Spleen (tissue), 11 donors: Measurements from ENCODE around the gene ZBTB7C. TPM values are rescaled to one million over a fixed set of nuclear protein-coding genes. Genes with fewer than 3 reads are reported as not detected.

Experiments used
- DNase-seq: peaks from one replicate; pipeline ENCODE4 v3.0.0-alpha.2; 2020
- H3K27ac ChIP-seq, 8 donors: fragments of 200-600 bp; sonication (generic) in 7 of 8; 1 replicate in 4 of 8; 2 replicates in 4 of 8; pipeline versions ENCODE4 v1.5.0 to v1.8.0; 2016 to 2021; ENCODE audit warnings: inconsistent platforms in 4 of 8, mild to moderate bottlenecking in 4 of 8, moderate library complexity in 1 of 8
- H3K27me3 ChIP-seq, 7 donors: fragments of 200-600 bp; sonication (generic) in 6 of 7; replicated peaks in 1 of 7; 1 replicate in 4 of 7; 2 replicates in 3 of 7; pipeline versions ENCODE4 v1.5.0 to v1.8.0; 2016 to 2021; ENCODE audit warnings: inconsistent platforms in 3 of 7, mild to moderate bottlenecking in 1 of 7
- H3K36me3 ChIP-seq, 6 donors: fragments of 200-600 bp; sonication (generic) in 5 of 6; 1 replicate in 4 of 6; 2 replicates in 2 of 6; pipeline versions ENCODE4 v1.5.0 to v1.8.0; 2016 to 2021; ENCODE audit warnings: inconsistent platforms in 2 of 6
- H3K4me1 ChIP-seq, 6 donors: fragments of 200-600 bp; sonication (generic) in 5 of 6; 1 replicate in 3 of 6; 2 replicates in 3 of 6; pipeline versions ENCODE4 v1.5.0 to v1.8.0; 2016 to 2021; ENCODE audit warnings: inconsistent platforms in 3 of 6
- H3K4me3 ChIP-seq, 8 donors: fragments of 200-600 bp; sonication (generic) in 7 of 8; 1 replicate in 4 of 8; 2 replicates in 4 of 8; pipeline versions ENCODE4 v1.5.0 to v1.8.0; 2016 to 2021; ENCODE audit warnings: inconsistent platforms in 4 of 8, mild to moderate bottlenecking in 4 of 8, moderate library complexity in 2 of 8
- H3K9me3 ChIP-seq, 8 donors: fragments of 200-600 bp; sonication (generic) in 7 of 8; 1 replicate in 4 of 8; 2 replicates in 4 of 8; pipeline versions ENCODE4 v1.5.0 to v1.8.0; 2016 to 2021; ENCODE audit warnings: inconsistent platforms in 4 of 8
- CTCF ChIP-seq, 11 experiments: fragments of 200-600 bp in 7 of 11; fragments of 450-650 bp in 4 of 11; sonication (generic) in 4 of 11; IDR thresholded peaks in 8 of 11; conservative IDR thresholded peaks in 3 of 11; 1 replicate in 7 of 11; 2 replicates in 4 of 11; pipeline versions ENCODE4 v1.4.0 to v1.8.0; 2016 to 2021; ENCODE audit warnings: antibody characterized with exemption in 11 of 11, inconsistent platforms in 4 of 11, mild to moderate bottlenecking in 1 of 11
- POLR2A ChIP-seq, 3 donors: fragments of 450-650 bp; IDR thresholded peaks; one replicate each; pipeline ENCODE4 v1.5.1; 2017; ENCODE audit warnings: antibody characterized with exemption in 3 of 3, mild to moderate bottlenecking in 1 of 3
- POLR2AphosphoS5 ChIP-seq, 3 donors: sonication (generic); formaldehyde crosslinking; IDR thresholded peaks; one replicate each; pipeline ENCODE4 v1.5.1; 2017; ENCODE audit warnings: antibody characterized with exemption in 3 of 3
- WGBS, 5 donors: extraction: QIAGEN DNeasy Blood & Tissue Kit in 3 of 5; methylation state at CpG; one replicate each; pipeline versions ENCODE4 v1.1.5 to v1.1.7; 2013 to 2018; 5-methylcytosine and 5-hydroxymethylcytosine counted together
- intact Hi-C: fragments of 100-400 bp; cut with DNase I; formaldehyde crosslinking; loops from one replicate; pipeline ENCODE4 v1.15.0; 2023; ENCODE audit warnings: low total_unique reads
- polyA plus RNA-seq, 3 donors: library from polyadenylated mRNA; stranded (reverse); fragments of 200-250 nt; gene quantifications; one replicate each; pipeline ENCODE4 v1.2.1, GENCODE V29; 2013
- total RNA-seq, 7 donors: library from RNA; depleted of rRNA in 3 of 7; stranded (reverse); fragments of >200 nt in 3 of 7; fragmentation: NEBNext Ultra II Directional in 4 of 7; extraction: Animal tissue kit (Norgen Biotek cat#: 25700) in 4 of 7; gene quantifications; one replicate each; pipeline versions ENCODE4 v1.1.0 to v1.2.1, GENCODE V29; 2016 to 2021
- donor health status: healthy with polysubstance abuse.
- donor health status: DM: no; HTN: no; CAD: no; lungs with moderate emphysema.
- donor health status: DM: no; HTN: no; CAD: no.
- donor health status: Bipolar disorder and iron deficiency.
- donor health status: healthy.
- donor health status: DM: no; HTN: no; CAD: no.
- donor health status: DM: yes; HTN: yes; CAD: no.

The ZBTB7C gene
- total and polyA plus RNA-seq, 10 donors: 1.00 to 64.2 (median 18.8) TPM

GRCh38 chr18:47999801-48000248 is 409.4 kb downstream of the ZBTB7C start:
- Histone ChIP-seq H3K27ac (peak overlapping the region in 1 of 8 donors; percentile 54), H3K27me3 (no peaks in the 10 kb centered on the region), H3K4me3 (no peak overlapping the region), H3K36me3 (no peaks in the 10 kb centered on the region), H3K4me1 (peaks cover 0 to 23% (median 7%) of the 10 kb centered on the region in 6 donors), H3K9me3 (peaks cover 0 to 16% (median 11%) of the 10 kb centered on the region in 8 donors)
- intact Hi-C loops: no loop called here
- TF ChIP-seq CTCF (IDR thresholded peaks at IDR 0.05 in 8 of 11, conservative IDR thresholded peaks at IDR 0.05 in 3 of 11): no peak
- TF ChIP-seq POLR2A (IDR thresholded peaks at IDR 0.05): no peak
- TF ChIP-seq POLR2AphosphoS5 (IDR thresholded peaks at IDR 0.05): no peak
- no peak for DNase-seq
- WGBS, 5 donors: 21 to 31% (median 23%) methylated on average over 4 of the region's 4 CpGs

GRCh38 chr18:47997338-47997780 is 411.8 kb downstream of the ZBTB7C start:
- Histone ChIP-seq H3K27ac (no peak overlapping the region), H3K27me3 (no peaks in the 10 kb centered on the region), H3K4me1 (peaks cover 0 to 6% (median 0%) of the 10 kb centered on the region in 6 donors), H3K36me3 (no peaks in the 10 kb centered on the region), H3K9me3 (peaks cover 0 to 16% (median 11%) of the 10 kb centered on the region in 8 donors), H3K4me3 (no peak overlapping the region)
- TF ChIP-seq POLR2A (IDR thresholded peaks at IDR 0.05) (no peak), CTCF (IDR thresholded peaks at IDR 0.05 in 8 of 11, conservative IDR thresholded peaks at IDR 0.05 in 3 of 11) (peak in 4 of 11 experiments; percentile 8 to 32 (median 21))
- 69 to 77% (median 76%) methylated on average over 5 of the region's 5 CpGs for WGBS, 5 donors
- no peak for DNase-seq
- intact Hi-C loops: no loop called here

- Histone ChIP-seq H3K4me3 (no peak overlapping the region), H3K27me3 (peaks cover 0 to 12% (median 0%) of the 10 kb centered on the region in 7 donors), H3K27ac (no peak overlapping the region), H3K9me3 (peaks cover 0 to 16% (median 11%) of the 10 kb centered on the region in 8 donors), H3K36me3 (no peaks in the 10 kb centered on the region), H3K4me1 (peaks cover 0 to 6% (median 0%) of the 10 kb centered on the region in 6 donors)
- intact Hi-C loops: no loop called here
- no peak for DNase-seq
- WGBS, 5 donors: 38 to 69% (median 58%) methylated on average over 3 of the region's 3 CpGs
- TF ChIP-seq POLR2AphosphoS5 (IDR thresholded peaks at IDR 0.05): no peak
- no peak for TF ChIP-seq CTCF (IDR thresholded peaks at IDR 0.05 in 8 of 11, conservative IDR thresholded peaks at IDR 0.05 in 3 of 11)
- TF ChIP-seq POLR2A (IDR thresholded peaks at IDR 0.05): no peak
Measured at GRCh38 chr18:47996091-47996541, 413.1 kb downstream of the ZBTB7C start.

GRCh38 chr18:47995654-47996053 is 413.5 kb downstream of the ZBTB7C start:
- 71 to 85% (median 82%) methylated on average over 3 of the region's 3 CpGs for WGBS, 5 donors
- no peak for TF ChIP-seq POLR2AphosphoS5 (IDR thresholded peaks at IDR 0.05)
- TF ChIP-seq POLR2A (IDR thresholded peaks at IDR 0.05): no peak
- TF ChIP-seq CTCF (IDR thresholded peaks at IDR 0.05 in 8 of 11, conservative IDR thresholded peaks at IDR 0.05 in 3 of 11): no peak
- peaks cover 0 to 16% (median 0%) of the 10 kb centered on the region in 7 donors for H3K27me3 ChIP-seq
- H3K36me3 ChIP-seq: no peaks in the 10 kb centered on the region
- no peak overlapping the region for H3K4me3 ChIP-seq
- intact Hi-C loops: no loop called here
- H3K9me3 ChIP-seq: peaks cover 0 to 16% (median 11%) of the 10 kb centered on the region in 8 donors
- no peak overlapping the region for H3K27ac ChIP-seq
- H3K4me1 ChIP-seq: peaks cover 0 to 6% (median 0%) of the 10 kb centered on the region in 6 donors
- DNase-seq: no peak
